WTC11 (cell line): ENCODE data around the gene SBF2. TPM values are rescaled to one million over a fixed set of nuclear protein-coding genes. Genes with fewer than 3 reads are reported as not detected.

Experiments used
- ATAC-seq: fragments of 200-7000 bp; cut with Tn5 transposase; 2 replicates; pipeline ENCODE4 v1.10.0; 2021; ENCODE audit warnings: mild to moderate bottlenecking, moderate library complexity
- CTCF ChIA-PET: fragments of 300-600 bp; sonication (Branson Sonifier 250); formaldehyde crosslinking; loops from one replicate; lab custom pipeline; 2021; ENCODE audit warnings: antibody characterized with exemption; lab: Charles Lee
- POLR2A ChIA-PET: fragments of 350-600 bp; sonication (Branson Sonifier 250); formaldehyde crosslinking; loops from one replicate; lab custom pipeline; 2021; ENCODE audit warnings: antibody characterized with exemption; lab: Charles Lee
- DNase-seq: peaks from one replicate; pipeline ENCODE4 v3.0.0; 2021; ENCODE audit warnings: low spot score
- H3K27ac Mint-ChIP-seq: 2 replicates; pipeline ENCODE4 v1.8.0; 2021; ENCODE audit warnings: mixed read lengths
- H3K27me3 Mint-ChIP-seq: 2 replicates; pipeline ENCODE4 v1.8.0; 2021; ENCODE audit warnings: low read depth, mild to moderate bottlenecking, moderate library complexity, mixed read lengths
- H3K36me3 Mint-ChIP-seq: 2 replicates; pipeline ENCODE4 v1.8.0; 2021; ENCODE audit warnings: mixed read lengths
- H3K4me1 Mint-ChIP-seq: 2 replicates; pipeline ENCODE4 v1.8.0; 2022; ENCODE audit warnings: mixed read lengths
- H3K4me3 Mint-ChIP-seq: 2 replicates; pipeline ENCODE4 v1.8.0; 2021; ENCODE audit warnings: mild to moderate bottlenecking, moderate library complexity, mixed read lengths
- H3K9me3 Mint-ChIP-seq: 2 replicates; pipeline ENCODE4 v1.8.0; 2021; ENCODE audit warnings: mixed read lengths
- AFF4 ChIP-seq: sonication (generic); formaldehyde crosslinking; IDR thresholded peaks from 2 replicates; pipeline ENCODE4 v1.8.1; 2023; ENCODE audit warnings: mild to moderate bottlenecking, missing genetic modification reagents, borderline replicate concordance
- CDX4 ChIP-seq: fragments of 250-450 bp; sonication (Bioruptor Pico); IDR thresholded peaks from 2 replicates; pipeline ENCODE4 v1.9.0; 2021; ENCODE audit warnings: moderate library complexity, mild to moderate bottlenecking, inconsistent platforms, borderline replicate concordance
- ERG ChIP-seq: fragments of 250-450 bp; sonication (Bioruptor Pico); IDR thresholded peaks from 2 replicates; pipeline ENCODE4 v1.8.0; 2021; ENCODE audit warnings: mild to moderate bottlenecking
- HMGA2 ChIP-seq: fragments of 250-450 bp; sonication (Bioruptor Pico); IDR thresholded peaks from 2 replicates; pipeline ENCODE4 v1.4.0; 2021; ENCODE audit warnings: mild to moderate bottlenecking, moderate library complexity
- IRF2 ChIP-seq: sonication (generic); formaldehyde crosslinking; IDR thresholded peaks from 2 replicates; pipeline ENCODE4 v1.8.0; 2022; ENCODE audit warnings: low read depth, missing genetic modification reagents, borderline replicate concordance
- JAZF1 ChIP-seq: fragments of 250-450 bp; sonication (Bioruptor Pico); IDR thresholded peaks from 2 replicates; pipeline ENCODE4 v1.9.0; 2021; ENCODE audit warnings: moderate library complexity, mild to moderate bottlenecking, inconsistent platforms
- PRRX2 ChIP-seq: fragments of 250-450 bp; sonication (Bioruptor Pico); IDR thresholded peaks from 2 replicates; pipeline ENCODE4 v1.8.0; 2021; ENCODE audit warnings: mild to moderate bottlenecking
- SMAD3 ChIP-seq: sonication (generic); formaldehyde crosslinking; IDR thresholded peaks from 2 replicates; pipeline ENCODE4 v1.8.0; 2022; ENCODE audit warnings: missing genetic modification reagents, mild to moderate bottlenecking, borderline replicate concordance
- TP53 ChIP-seq: sonication (generic); formaldehyde crosslinking; IDR thresholded peaks from 2 replicates; pipeline ENCODE4 v1.8.1; 2023; ENCODE audit warnings: mild to moderate bottlenecking, missing genetic modification reagents
- ZBTB21 ChIP-seq: sonication (generic); formaldehyde crosslinking; IDR thresholded peaks from 2 replicates; pipeline ENCODE4 v1.8.1; 2023; ENCODE audit warnings: mild to moderate bottlenecking, missing genetic modification reagents, borderline replicate concordance
- ZNF281 ChIP-seq: sonication (generic); formaldehyde crosslinking; IDR thresholded peaks from 2 replicates; pipeline ENCODE4 v1.8.0; 2023; ENCODE audit warnings: mild to moderate bottlenecking, missing genetic modification reagents
- total RNA-seq: library from RNA; stranded (reverse); gene quantifications from 3 replicates; pipeline ENCODE4 v1.2.3, GENCODE V29; 2021
- TF ChIP-seq, protein P1 (sequence below): sonication (generic); formaldehyde crosslinking; IDR thresholded peaks from 2 replicates; pipeline ENCODE4 v1.8.1; 2023; ENCODE audit warnings: mild to moderate bottlenecking, moderate library complexity, missing genetic modification reagents
- TF ChIP-seq, protein P2 (sequence below): sonication (generic); formaldehyde crosslinking; conservative IDR thresholded peaks from 2 replicates; pipeline ENCODE4 v1.8.1; 2023; ENCODE audit warnings: mild to moderate bottlenecking, low read depth, missing genetic modification reagents, moderate library complexity
- TF ChIP-seq, protein P3 (sequence below): sonication (generic); formaldehyde crosslinking; IDR thresholded peaks from 2 replicates; pipeline ENCODE4 v1.8.0; 2022; ENCODE audit warnings: mild to moderate bottlenecking, missing genetic modification reagents

Gene SBF2
- total RNA-seq, 1 experiment from 2014 or later, result 47.6 TPM

GRCh38 chr11:9758637-9759518 is 535.1 kb downstream of the SBF2 start (continued):
- TF ChIP-seq, protein P1, sequence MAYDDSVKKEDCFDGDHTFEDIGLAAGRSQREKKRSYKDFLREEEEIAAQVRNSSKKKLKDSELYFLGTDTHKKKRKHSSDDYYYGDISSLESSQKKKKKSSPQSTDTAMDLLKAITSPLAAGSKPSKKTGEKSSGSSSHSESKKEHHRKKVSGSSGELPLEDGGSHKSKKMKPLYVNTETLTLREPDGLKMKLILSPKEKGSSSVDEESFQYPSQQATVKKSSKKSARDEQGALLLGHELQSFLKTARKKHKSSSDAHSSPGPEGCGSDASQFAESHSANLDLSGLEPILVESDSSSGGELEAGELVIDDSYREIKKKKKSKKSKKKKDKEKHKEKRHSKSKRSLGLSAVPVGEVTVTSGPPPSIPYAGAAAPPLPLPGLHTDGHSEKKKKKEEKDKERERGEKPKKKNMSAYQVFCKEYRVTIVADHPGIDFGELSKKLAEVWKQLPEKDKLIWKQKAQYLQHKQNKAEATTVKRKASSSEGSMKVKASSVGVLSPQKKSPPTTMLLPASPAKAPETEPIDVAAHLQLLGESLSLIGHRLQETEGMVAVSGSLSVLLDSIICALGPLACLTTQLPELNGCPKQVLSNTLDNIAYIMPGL (CRISPR knock-in tag), result no peak
- TF ChIP-seq ERG (CRISPR knock-in tag) (no peak), TP53 (no peak), ZNF281 (CRISPR knock-in tag) (peak; percentile 59; the same call in 1 of the 2 replicates), CDX4 (no peak), HMGA2 (CRISPR knock-in tag) (no peak)
- TF ChIP-seq, protein P2, sequence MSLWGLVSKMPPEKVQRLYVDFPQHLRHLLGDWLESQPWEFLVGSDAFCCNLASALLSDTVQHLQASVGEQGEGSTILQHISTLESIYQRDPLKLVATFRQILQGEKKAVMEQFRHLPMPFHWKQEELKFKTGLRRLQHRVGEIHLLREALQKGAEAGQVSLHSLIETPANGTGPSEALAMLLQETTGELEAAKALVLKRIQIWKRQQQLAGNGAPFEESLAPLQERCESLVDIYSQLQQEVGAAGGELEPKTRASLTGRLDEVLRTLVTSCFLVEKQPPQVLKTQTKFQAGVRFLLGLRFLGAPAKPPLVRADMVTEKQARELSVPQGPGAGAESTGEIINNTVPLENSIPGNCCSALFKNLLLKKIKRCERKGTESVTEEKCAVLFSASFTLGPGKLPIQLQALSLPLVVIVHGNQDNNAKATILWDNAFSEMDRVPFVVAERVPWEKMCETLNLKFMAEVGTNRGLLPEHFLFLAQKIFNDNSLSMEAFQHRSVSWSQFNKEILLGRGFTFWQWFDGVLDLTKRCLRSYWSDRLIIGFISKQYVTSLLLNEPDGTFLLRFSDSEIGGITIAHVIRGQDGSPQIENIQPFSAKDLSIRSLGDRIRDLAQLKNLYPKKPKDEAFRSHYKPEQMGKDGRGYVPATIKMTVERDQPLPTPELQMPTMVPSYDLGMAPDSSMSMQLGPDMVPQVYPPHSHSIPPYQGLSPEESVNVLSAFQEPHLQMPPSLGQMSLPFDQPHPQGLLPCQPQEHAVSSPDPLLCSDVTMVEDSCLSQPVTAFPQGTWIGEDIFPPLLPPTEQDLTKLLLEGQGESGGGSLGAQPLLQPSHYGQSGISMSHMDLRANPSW (CRISPR knock-in tag), result no peak
- TF ChIP-seq, protein P3, sequence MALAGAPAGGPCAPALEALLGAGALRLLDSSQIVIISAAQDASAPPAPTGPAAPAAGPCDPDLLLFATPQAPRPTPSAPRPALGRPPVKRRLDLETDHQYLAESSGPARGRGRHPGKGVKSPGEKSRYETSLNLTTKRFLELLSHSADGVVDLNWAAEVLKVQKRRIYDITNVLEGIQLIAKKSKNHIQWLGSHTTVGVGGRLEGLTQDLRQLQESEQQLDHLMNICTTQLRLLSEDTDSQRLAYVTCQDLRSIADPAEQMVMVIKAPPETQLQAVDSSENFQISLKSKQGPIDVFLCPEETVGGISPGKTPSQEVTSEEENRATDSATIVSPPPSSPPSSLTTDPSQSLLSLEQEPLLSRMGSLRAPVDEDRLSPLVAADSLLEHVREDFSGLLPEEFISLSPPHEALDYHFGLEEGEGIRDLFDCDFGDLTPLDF (CRISPR knock-in tag), result 0 out of 2 replicates have a peak, but pooled peaks have one; percentile 71

DNA sequence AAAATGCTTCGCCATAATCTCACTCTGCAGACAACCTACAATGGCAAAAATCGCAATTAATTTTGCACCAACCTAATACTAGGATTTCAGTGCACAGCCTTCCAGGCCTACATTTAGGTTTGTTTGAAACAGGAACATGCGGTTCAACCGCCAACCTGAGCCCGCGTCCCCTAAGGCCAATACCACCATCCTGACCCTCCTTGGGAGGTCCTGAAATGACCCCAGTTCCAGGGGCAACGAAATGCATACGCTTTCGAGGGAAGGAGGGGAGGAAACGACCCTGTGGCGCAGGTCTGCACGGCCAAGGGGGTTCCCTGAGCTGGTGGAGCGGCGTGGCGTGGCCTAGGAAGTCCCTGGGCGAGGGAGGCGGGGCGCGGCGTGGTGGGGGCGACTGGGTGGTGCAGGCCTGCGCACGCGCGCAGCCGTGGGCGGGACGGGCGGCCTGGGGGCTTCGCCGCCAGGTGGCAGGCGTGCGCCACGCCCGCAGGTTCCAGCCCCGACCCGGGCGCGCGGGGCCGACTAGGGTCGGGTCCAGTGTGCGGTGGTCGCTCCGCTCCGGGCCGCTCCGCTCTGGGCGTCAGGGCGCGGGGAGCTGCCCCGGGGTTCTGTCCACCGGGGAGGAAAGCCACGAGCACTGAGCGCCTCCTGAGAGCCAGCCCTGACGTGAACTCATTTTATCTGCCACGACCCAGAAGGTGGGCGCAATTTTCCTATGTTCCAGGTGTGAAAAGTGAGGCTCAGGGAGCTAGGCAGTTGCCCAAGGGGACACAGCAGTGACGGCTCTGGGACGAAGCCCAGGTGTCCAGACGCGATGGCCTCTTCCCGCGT is 536.0 kb downstream of the SBF2 start:
- Mint-ChIP-seq H3K27ac (peak overlapping the region; percentile 41; the same call in 1 of the 2 replicates), H3K9me3 (no peaks in the 10 kb centered on the region), H3K36me3 (0 out of 2 replicates have a peak, but pooled peaks cover 2% of the 10 kb centered on the region), H3K27me3 (0 out of 2 replicates have a peak, but pooled peaks cover 3% of the 10 kb centered on the region), H3K4me1 (peaks cover 43% of the 10 kb centered on the region), H3K4me3 (peak overlapping the region; percentile 66)
- peak; percentile 75 for ATAC-seq
- ChIA-PET CTCF (interaction anchor here (0.6 to 3.3 kb wide), 36 partner anchors 9 to 693 kb away, joined by 3 to 23 read pairs (median 4); partner anchors contain the start of gene ADM), POLR2A (interaction anchor here (0.6 to 1.5 kb wide), 2 partner anchors 239 to 609 kb away, joined by 4 read pairs; no protein-coding TSS in a partner anchor)
- DNase-seq, result peak; percentile 79
- TF ChIP-seq AFF4 (CRISPR knock-in tag) (no peak), SMAD3 (no peak), TP53 (no peak), IRF2 (CRISPR knock-in tag) (no peak), JAZF1 (CRISPR knock-in tag) (no peak), ZBTB21 (CRISPR knock-in tag) (no peak), PRRX2 (no peak)
- TF ChIP-seq, protein P1 (CRISPR knock-in tag), result no peak; the same call in 1 of the 2 replicates
